GM12873 (cell line): Measurements from ENCODE around the gene CDKN1A.

Source experiments
- CTCF ChIP-seq: IDR thresholded peaks from 2 replicates; pipeline ENCODE4 v1.5.1; 2012; ENCODE audit warnings: low read depth, mild to moderate bottlenecking, moderate library complexity, low read length, control low read depth; ENCODE audit not compliant: insufficient read depth; ENCODE audit errors: missing control alignments

Gene CDKN1A

DNA sequence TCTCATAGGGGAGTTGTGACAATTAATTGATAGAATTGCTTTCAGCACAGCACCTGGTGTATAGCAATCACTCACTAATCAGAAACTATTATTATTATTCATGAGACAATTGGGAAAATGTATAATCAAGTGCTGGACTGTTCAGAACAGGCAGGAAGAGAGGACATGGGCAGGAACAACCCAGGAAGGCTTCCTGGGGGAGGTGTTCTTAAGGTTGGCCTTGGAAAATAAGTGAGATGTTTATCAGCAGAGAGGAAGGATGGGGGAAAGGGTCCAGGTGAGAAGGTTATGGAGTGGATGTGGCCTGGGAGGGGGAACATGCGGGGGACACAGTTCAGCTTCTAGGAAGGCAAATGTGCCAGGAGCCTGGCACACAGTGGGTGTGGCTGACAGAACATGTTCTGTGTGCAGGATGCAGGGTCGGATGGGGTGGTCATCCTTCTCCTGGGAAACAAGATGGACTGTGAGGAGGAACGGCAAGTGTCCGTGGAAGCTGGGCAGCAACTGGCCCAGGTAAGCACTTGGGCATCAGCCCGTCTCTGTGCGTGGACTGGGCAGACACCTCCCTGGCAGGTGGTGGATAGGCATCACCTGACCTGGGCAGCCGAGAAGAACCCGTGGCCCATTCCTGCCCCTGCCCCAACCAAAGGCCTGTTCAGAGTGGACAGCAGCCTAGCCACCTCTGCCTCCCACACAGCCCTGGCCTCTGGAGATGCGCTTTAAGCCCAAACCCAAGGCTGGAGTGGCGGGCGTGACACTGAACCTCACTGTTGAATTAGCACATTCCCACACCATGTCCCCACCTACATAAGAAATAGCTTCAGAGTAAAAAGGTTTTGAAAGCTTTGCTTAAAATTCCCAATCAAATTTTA, 50.0 kb downstream of the CDKN1A start:
- no peak for TF ChIP-seq CTCF

- no peak for TF ChIP-seq CTCF
Observed at GRCh38 chr6:36729161-36729524, 50.6 kb downstream of the CDKN1A start.

DNA sequence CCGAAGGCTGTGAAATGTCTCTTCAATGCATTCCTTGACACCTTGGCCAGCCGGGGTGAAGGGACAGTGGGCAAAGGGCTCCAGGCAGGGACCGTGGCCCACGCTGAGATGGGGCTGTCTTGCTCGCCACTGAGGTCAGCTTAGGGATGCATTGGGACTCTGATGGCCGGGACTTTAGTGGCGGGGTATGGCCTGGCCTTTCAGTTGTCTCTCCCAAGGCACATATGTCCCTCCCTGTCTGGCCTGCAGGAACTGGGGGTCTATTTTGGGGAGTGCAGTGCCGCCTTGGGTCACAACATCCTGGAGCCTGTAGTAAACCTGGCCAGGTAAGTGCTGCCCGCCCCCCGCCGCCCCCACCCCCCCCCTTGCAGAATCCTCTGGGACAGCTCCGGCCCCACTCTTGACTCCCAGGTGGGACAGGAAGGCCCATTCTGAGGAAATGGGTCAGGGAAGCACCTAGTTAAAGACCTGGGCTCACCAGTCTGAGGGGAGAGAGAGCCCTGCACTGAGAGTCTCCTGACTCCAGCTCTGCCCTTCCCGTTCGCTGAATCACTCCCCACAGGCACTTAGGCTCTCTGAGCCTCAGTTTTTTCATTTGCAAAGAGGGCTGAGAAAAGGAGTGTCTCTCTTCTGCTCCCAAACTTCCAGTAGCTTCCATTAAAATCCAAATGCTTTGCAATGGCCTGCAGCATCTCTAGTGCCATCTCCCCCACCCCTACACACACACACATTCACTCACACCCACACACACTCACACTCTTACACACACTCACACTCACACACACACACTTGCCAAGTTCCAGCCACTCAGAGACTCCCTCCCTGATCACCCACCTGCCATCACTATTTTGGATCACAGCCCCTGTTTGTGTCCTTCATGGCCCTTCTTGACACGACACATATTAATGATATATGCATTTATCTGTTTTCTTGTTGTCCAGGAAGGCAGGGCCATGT, 52.2 kb downstream of the CDKN1A start:
- no peak for TF ChIP-seq CTCF

DNA sequence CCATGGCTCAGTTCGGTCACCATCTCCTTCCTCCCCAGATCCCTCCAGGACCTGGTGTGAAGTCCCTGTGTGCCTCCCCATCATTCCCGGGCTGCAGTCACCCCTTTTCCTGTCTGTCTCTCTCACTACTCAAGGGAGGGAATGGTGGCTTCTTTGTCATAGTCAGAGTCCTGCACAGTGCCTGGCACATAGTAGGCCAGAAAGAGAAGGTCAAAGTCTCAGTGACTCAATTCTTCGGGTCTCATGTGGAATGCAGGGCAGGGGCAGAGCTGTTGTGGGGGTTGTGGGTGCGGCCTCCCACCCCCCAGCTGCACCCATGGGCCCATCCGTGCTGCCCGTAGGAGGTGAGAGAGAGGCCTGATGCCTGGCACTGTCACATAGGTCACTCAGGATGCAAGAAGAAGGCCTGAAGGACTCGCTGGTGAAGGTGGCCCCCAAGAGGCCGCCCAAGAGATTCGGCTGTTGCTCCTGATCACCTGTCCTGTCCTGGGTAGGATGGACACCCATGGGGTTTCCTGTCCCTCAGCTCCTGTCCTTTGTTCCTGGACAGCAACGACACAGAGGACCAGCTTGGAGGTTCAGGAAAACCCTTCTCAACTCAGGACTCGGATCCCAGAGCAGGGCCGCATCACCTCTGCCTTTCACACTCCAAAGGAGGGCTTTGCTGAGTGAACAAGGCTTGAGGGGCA, 53.3 kb downstream of the CDKN1A start:
- TF ChIP-seq CTCF: peak; percentile 20

DNA sequence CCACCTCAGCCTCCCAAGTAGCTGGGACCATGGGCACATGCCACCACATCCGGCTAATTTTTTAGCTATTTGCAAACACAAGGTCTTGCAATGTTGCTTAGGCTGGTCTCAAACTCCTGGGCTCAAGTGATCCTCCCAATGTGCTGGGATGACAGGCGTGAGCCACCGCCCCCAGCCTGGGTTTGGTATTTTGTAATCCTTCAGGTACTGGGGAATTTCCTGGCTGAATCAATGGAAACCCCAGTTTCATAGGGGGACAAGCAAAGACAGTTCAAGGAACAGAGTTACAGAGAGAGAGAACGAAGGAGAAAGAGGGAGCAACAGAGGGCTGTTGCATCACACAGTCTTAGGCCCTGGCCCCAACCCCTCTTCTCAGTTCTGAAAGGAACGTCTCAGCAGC, 54.8 kb downstream of the CDKN1A start:
- no peak for TF ChIP-seq CTCF

DNA sequence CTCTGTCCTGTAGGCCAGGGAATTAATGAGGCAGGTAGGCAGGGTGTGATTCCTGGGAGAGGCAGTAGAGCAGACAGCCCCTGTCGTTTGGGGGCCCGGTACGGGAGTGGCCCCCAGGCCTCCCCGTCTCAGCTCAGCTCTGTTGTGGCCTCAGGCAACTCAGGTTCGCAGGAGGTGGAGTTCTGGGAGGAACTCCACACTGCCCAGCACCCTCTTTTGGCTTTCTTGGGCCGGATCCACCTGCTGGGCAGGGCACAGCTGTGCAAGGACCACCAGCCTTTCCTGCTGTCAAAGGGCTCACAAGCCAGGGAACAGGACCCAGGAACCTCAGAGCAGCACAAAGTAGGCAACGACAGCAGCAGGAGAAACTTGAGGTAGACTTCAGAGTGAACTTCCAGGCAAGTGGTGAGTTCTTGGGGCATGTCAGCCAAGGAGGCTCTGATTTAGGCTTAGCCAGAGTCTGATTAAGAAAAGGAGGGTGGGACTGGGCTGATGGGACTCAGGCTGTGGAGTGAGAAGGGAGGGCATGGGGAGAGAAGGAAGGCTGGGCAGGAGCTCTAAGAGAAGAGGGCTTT, 56.1 kb downstream of the CDKN1A start:
- TF ChIP-seq CTCF: no peak
